Endodermal cell (in vitro differentiated cells): ENCODE results near the gene CDH23. TPM values are rescaled to one million over a fixed set of nuclear protein-coding genes. Genes with fewer than 3 reads are reported as not detected.
A peak's percentile ranks its signal among the peaks of the same experiment; 100 is the strongest.

Source experiments
- DNase-seq: peaks from one replicate; pipeline ENCODE4 v3.0.0-alpha.2; 2017
- H3K27ac ChIP-seq: 2 replicates; pipeline ENCODE4 v1.5.1; 2013; ENCODE audit warnings: mild to moderate bottlenecking, low read depth, low read length, moderate library complexity
- H3K27me3 ChIP-seq: 2 replicates; pipeline ENCODE4 v1.6.1; 2013; ENCODE audit warnings: mild to moderate bottlenecking, low read length, moderate library complexity; ENCODE audit not compliant: insufficient read depth, control insufficient read depth, poor library complexity, severe bottlenecking
- H3K36me3 ChIP-seq: 2 replicates; pipeline ENCODE4 v1.7.0; 2013; ENCODE audit warnings: mild to moderate bottlenecking, low read length, moderate library complexity; ENCODE audit not compliant: control insufficient read depth, insufficient read depth
- H3K4me1 ChIP-seq: one replicate; pipeline ENCODE4 v1.7.0; 2013; ENCODE audit warnings: low read length; ENCODE audit not compliant: control insufficient read depth, insufficient read depth
- H3K4me3 ChIP-seq: 2 replicates; pipeline ENCODE4 v1.5.1; 2013; ENCODE audit warnings: mild to moderate bottlenecking, low read length, moderate library complexity
- H3K9ac ChIP-seq: 2 replicates; pipeline ENCODE4 v1.6.1; 2013; ENCODE audit warnings: mild to moderate bottlenecking, low read length, moderate library complexity; ENCODE audit not compliant: poor library complexity, severe bottlenecking; ENCODE audit errors: extremely low read depth
- H3K9me3 ChIP-seq: 2 replicates; pipeline ENCODE4 v1.6.1; 2013; ENCODE audit warnings: mild to moderate bottlenecking, low read length, moderate library complexity; ENCODE audit not compliant: control insufficient read depth
- H3K27ac Mint-ChIP-seq: 2 replicates; pipeline ENCODE4 v1.8.0; 2020; ENCODE audit warnings: mixed read lengths
- H3K27me3 Mint-ChIP-seq: 2 replicates; pipeline ENCODE4 v1.8.0; 2021; ENCODE audit warnings: mild to moderate bottlenecking, mixed read lengths; ENCODE audit not compliant: insufficient read depth
- H3K36me3 Mint-ChIP-seq: 2 replicates; pipeline ENCODE4 v1.8.0; 2020; ENCODE audit warnings: low read depth, mixed read lengths
- H3K4me1 Mint-ChIP-seq: 2 replicates; pipeline ENCODE4 v1.8.0; 2020; ENCODE audit warnings: mixed read lengths
- H3K4me3 Mint-ChIP-seq: 2 replicates; pipeline ENCODE4 v1.8.0; 2020; ENCODE audit warnings: mild to moderate bottlenecking, moderate library complexity, mixed read lengths
- H3K9me3 Mint-ChIP-seq: 2 replicates; pipeline ENCODE4 v1.8.0; 2020; ENCODE audit warnings: mild to moderate bottlenecking, mixed read lengths
- WGBS, 2 experiments: methylation state at CpG; one replicate each; pipeline versions ENCODE4 v1.1.5 to v1.1.7; 2013; ENCODE audit warnings: missing lambda C conversion rate in 2 of 2, mixed read lengths in 1 of 2; ENCODE audit not compliant: insufficient coverage in 1 of 2, insufficient read length in 1 of 2; 5-methylcytosine and 5-hydroxymethylcytosine counted together
- total RNA-seq, 2 donors: library from RNA; stranded (reverse); fragmentation: NEBNext Ultra II Directional in 1 of 2; extraction: Animal tissue kit (Norgen Biotek cat#: 25700) in 1 of 2; gene quantifications; 2 replicates in 1 of 2; 3 replicates in 1 of 2; pipeline ENCODE4 v1.2.1, GENCODE V29; 2021
- TF ChIP-seq, protein P1 (sequence below): fragments of 200-600 bp; sonication (generic); conservative IDR thresholded peaks from 2 replicates; pipeline ENCODE4 v1.5.0; 2021; ENCODE audit warnings: antibody characterized with exemption, mild to moderate bottlenecking

CDH23 gene
- total RNA-seq, 2 donors from 2014 or later: 2.1 to 4.2 TPM

DNA sequence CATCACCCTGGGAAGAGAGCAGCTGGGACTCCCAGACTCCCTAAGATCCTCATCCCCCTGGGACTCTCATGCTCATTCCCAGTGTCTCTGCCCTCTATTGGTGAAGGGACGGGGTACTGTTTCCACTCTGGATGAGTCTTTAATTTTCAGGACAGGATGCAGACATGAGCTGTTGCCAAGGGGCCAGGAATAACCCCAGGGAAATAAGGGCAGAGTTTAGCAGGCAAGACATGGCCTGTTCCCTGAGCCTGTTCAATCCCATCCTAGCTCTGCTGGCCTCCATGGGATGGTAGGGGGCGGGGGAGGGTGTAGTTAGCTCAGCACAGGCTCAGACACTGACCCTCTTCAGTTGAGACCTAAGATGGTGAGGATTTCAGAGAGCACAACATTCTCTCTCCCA, 308.9 kb downstream of the CDH23 start:
- no peaks in the 10 kb centered on the region for H3K27me3 ChIP-seq
- H3K9me3 Mint-ChIP-seq: no peaks in the 10 kb centered on the region
- 77 to 100% methylated on average over 1 to 2 of the region's 2 CpGs for WGBS, 2 experiments
- TF ChIP-seq, protein P1, sequence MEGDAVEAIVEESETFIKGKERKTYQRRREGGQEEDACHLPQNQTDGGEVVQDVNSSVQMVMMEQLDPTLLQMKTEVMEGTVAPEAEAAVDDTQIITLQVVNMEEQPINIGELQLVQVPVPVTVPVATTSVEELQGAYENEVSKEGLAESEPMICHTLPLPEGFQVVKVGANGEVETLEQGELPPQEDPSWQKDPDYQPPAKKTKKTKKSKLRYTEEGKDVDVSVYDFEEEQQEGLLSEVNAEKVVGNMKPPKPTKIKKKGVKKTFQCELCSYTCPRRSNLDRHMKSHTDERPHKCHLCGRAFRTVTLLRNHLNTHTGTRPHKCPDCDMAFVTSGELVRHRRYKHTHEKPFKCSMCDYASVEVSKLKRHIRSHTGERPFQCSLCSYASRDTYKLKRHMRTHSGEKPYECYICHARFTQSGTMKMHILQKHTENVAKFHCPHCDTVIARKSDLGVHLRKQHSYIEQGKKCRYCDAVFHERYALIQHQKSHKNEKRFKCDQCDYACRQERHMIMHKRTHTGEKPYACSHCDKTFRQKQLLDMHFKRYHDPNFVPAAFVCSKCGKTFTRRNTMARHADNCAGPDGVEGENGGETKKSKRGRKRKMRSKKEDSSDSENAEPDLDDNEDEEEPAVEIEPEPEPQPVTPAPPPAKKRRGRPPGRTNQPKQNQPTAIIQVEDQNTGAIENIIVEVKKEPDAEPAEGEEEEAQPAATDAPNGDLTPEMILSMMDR: peak; percentile 32
- no peaks in the 10 kb centered on the region for H3K4me1 ChIP-seq
- H3K4me3 ChIP-seq: no peak overlapping the region
- no peaks in the 10 kb centered on the region for H3K4me1 Mint-ChIP-seq
- no peaks in the 10 kb centered on the region for H3K36me3 Mint-ChIP-seq
- no peak overlapping the region for H3K27ac ChIP-seq
- no peak overlapping the region for H3K4me3 Mint-ChIP-seq
- no peaks in the 10 kb centered on the region for H3K36me3 ChIP-seq
- no peak overlapping the region for H3K9ac ChIP-seq
- H3K27me3 Mint-ChIP-seq: no peaks in the 10 kb centered on the region
- no peaks in the 10 kb centered on the region for H3K9me3 ChIP-seq
- H3K27ac Mint-ChIP-seq: no peak overlapping the region
- no peak for DNase-seq

DNA sequence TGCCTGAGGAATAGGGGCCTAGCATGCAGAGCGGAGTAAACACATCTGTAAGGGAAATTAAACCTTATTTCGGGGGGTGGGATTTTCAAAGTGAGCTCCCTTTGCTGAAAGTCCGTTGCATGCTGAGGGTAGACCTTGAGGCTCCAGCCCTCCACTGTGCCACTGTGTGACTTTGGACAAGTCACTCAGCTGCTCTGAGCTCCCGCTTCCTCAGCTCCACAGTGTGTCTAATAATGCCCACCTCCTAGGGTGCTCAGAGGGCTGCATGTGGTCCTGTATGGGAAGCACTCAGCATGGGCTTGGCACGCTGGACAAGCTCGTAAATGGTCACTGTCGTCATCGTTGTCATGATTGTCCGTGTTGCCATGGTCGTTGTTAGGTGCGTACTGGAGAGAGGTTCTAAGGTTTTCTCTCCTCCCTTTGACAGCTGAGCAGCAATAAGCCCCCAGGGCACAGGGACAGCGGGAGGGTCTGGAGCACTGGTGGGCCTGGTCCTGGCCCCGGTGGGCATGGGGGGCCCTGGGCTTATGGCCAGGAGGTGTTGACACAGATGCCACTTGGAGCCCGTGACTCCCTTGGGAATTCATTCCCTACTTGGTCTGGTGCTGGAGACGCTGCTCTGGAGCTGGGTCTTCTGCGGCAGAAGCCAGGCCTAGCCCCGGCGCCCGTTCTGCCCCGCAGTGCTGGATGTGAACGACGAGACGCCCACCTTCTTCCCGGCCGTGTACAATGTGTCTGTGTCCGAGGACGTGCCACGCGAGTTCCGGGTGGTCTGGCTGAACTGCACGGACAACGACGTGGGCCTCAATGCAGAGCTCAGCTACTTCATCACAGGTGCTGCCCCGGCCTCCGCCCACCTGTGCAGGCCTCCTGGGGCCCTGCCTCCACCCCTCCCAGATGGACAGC, 309.7 kb downstream of the CDH23 start:
- WGBS, 2 experiments: 93 to 95% methylated on average over 28 to 35 of the region's 35 CpGs
- Histone ChIP-seq H3K9ac (no peak overlapping the region), H3K36me3 (no peaks in the 10 kb centered on the region), H3K27me3 (no peaks in the 10 kb centered on the region), H3K9me3 (no peaks in the 10 kb centered on the region), H3K4me3 (no peak overlapping the region), H3K27ac (no peak overlapping the region), H3K4me1 (no peaks in the 10 kb centered on the region)
- Mint-ChIP-seq H3K27ac (no peak overlapping the region), H3K27me3 (no peaks in the 10 kb centered on the region), H3K36me3 (no peaks in the 10 kb centered on the region), H3K4me3 (no peak overlapping the region), H3K4me1 (no peaks in the 10 kb centered on the region), H3K9me3 (no peaks in the 10 kb centered on the region)
- TF ChIP-seq, protein P1: no peak
- DNase-seq: no peak

DNA sequence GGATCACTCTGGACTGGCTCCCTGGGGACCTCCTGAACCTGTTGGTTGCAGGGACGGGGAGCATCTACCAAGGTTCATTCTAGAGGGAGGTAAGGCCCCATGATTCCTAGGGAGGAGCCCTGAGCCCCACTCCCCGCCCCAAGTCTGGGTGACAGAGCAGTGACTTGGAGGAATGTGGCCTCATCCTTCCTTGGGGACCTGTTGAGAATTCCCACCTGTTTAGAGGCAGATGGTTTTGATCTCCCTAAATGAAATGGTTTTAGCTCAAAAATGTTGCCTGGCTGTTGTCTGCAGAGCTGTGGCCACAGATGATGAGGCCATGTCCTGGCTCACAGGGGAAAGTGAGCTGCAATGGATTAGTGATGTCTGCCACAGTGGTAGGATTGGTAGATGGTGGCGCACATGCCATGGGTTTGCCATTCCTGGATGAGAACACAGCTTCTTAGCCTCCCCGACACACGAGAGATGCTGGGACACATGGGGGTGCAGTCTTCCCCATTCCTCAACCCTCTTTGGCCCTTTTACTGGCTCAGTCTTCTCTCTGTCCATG, 310.6 kb downstream of the CDH23 start:
- WGBS, 2 experiments: 88 to 100% methylated on average over 1 to 5 of the region's 5 CpGs
- Histone ChIP-seq H3K27me3 (no peaks in the 10 kb centered on the region), H3K36me3 (no peaks in the 10 kb centered on the region), H3K4me3 (no peak overlapping the region), H3K9ac (no peak overlapping the region), H3K27ac (no peak overlapping the region), H3K9me3 (no peaks in the 10 kb centered on the region), H3K4me1 (no peaks in the 10 kb centered on the region)
- H3K27me3 Mint-ChIP-seq: no peaks in the 10 kb centered on the region
- no peaks in the 10 kb centered on the region for H3K4me1 Mint-ChIP-seq
- no peaks in the 10 kb centered on the region for H3K36me3 Mint-ChIP-seq
- no peak for DNase-seq
- no peak overlapping the region for H3K4me3 Mint-ChIP-seq
- no peak overlapping the region for H3K27ac Mint-ChIP-seq
- H3K9me3 Mint-ChIP-seq: no peaks in the 10 kb centered on the region
- TF ChIP-seq, protein P1: no peak
